NB4 (cell line): Measurements from ENCODE around the gene ZFP1.

ENCODE experiments used
- CTCF ChIP-seq: IDR thresholded peaks from one replicate; pipeline ENCODE4 v1.5.1; 2012; ENCODE audit warnings: low read depth, low read length
- MYC ChIP-seq: IDR thresholded peaks from 2 replicates; pipeline ENCODE4 v1.6.1; 2011; ENCODE audit warnings: low read depth, low read length
- POLR2A ChIP-seq: IDR thresholded peaks from 2 replicates; pipeline ENCODE4 v1.6.1; 2011; ENCODE audit warnings: mild to moderate bottlenecking; ENCODE audit not compliant: insufficient read length; ENCODE audit errors: extremely low read depth
- TF ChIP-seq, protein P1 (sequence below): IDR thresholded peaks from 2 replicates; pipeline ENCODE4 v1.6.1; 2011; ENCODE audit warnings: low read depth, low read length

GRCh38 chr16:75160386-75160785 is 12.1 kb downstream of the ZFP1 start:
- TF ChIP-seq CTCF (no peak), POLR2A (no peak), MYC (no peak)
- TF ChIP-seq, protein P1, sequence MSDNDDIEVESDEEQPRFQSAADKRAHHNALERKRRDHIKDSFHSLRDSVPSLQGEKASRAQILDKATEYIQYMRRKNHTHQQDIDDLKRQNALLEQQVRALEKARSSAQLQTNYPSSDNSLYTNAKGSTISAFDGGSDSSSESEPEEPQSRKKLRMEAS, result no peak
